HepG2 (cell line): Measurements from ENCODE around the gene IRF2. TPM values are rescaled to one million over a fixed set of nuclear protein-coding genes. Genes with fewer than 3 reads are reported as not detected.

ENCODE experiments used
- ARNT2 ChIP-seq: sonication (generic); formaldehyde crosslinking; IDR thresholded peaks from 2 replicates; pipeline ENCODE4 v1.8.0; 2022; ENCODE audit warnings: mild to moderate bottlenecking, low read depth, missing genetic modification reagents, moderate library complexity
- CHD2 ChIP-seq: IDR thresholded peaks from 2 replicates; pipeline ENCODE4 v1.6.1; 2011; ENCODE audit warnings: low read depth, low read length, improper control_type of control experiment
- HNRNPLL ChIP-seq: fragments of 200-400 bp; formaldehyde crosslinking; IDR thresholded peaks from 2 replicates; pipeline ENCODE4 v1.6.1; 2017; ENCODE audit warnings: mild to moderate bottlenecking, low read depth, low read length; ENCODE audit not compliant: poor library complexity, severe bottlenecking
- KAT8 ChIP-seq: IDR thresholded peaks from 2 replicates; pipeline ENCODE4 v1.6.1; 2016; ENCODE audit warnings: missing genetic modification reagents, missing compliant biosample characterization
- KDM5A ChIP-seq: fragments of 200-600 bp; sonication (generic); IDR thresholded peaks from 2 replicates; pipeline ENCODE4 v1.7.0; 2018; ENCODE audit warnings: antibody characterized with exemption, mild to moderate bottlenecking, low read length, borderline replicate concordance
- LCORL ChIP-seq, 2 experiments: fragments of 450-650 bp in 1 of 2; sonication (generic) in 1 of 2; formaldehyde crosslinking in 1 of 2; IDR thresholded peaks; 2 replicates each; pipeline versions ENCODE4 v1.5.0 to v1.6.1; 2017 to 2020; ENCODE audit warnings: antibody characterized with exemption in 1 of 2, missing genetic modification reagents in 1 of 2
- NR2F1 ChIP-seq, 2 experiments: fragments of 450-650 bp in 1 of 2; formaldehyde crosslinking in 1 of 2; IDR thresholded peaks; 2 replicates each; pipeline versions ENCODE4 v1.5.0 to v1.6.1; 2016 to 2020; ENCODE audit warnings: mild to moderate bottlenecking in 1 of 2, missing compliant biosample characterization in 1 of 2, missing genetic modification reagents in 1 of 2, moderate library complexity in 1 of 2
- PAWR ChIP-seq: sonication (generic); formaldehyde crosslinking; IDR thresholded peaks from 2 replicates; pipeline ENCODE4 v1.4.0; 2020; ENCODE audit warnings: missing genetic modification reagents, mild to moderate bottlenecking, borderline replicate concordance
- POLR2G ChIP-seq: fragments of 200-400 bp; formaldehyde crosslinking; IDR thresholded peaks from 2 replicates; pipeline ENCODE4 v1.6.1; 2018; ENCODE audit warnings: mild to moderate bottlenecking, low read depth, low read length, moderate library complexity
- RARA ChIP-seq: IDR thresholded peaks from 2 replicates; pipeline ENCODE4 v1.6.1; 2016; ENCODE audit warnings: missing genetic modification reagents, missing compliant biosample characterization
- TARDBP ChIP-seq: sonication (generic); formaldehyde crosslinking; IDR thresholded peaks from 2 replicates; pipeline ENCODE4 v1.8.0; 2022; ENCODE audit warnings: mild to moderate bottlenecking, missing genetic modification reagents
- TCF7L2 ChIP-seq: IDR thresholded peaks from 2 replicates; pipeline ENCODE4 v1.6.1; 2011; ENCODE audit warnings: mild to moderate bottlenecking, low read depth, low read length, moderate library complexity
- ZEB1 ChIP-seq: IDR thresholded peaks from 2 replicates; pipeline ENCODE4 v1.6.1; 2012; ENCODE audit warnings: mild to moderate bottlenecking, low read depth, inconsistent platforms; ENCODE audit not compliant: insufficient replicate concordance
- ZFP91 ChIP-seq: sonication (generic); formaldehyde crosslinking; IDR thresholded peaks from 2 replicates; pipeline ENCODE4 v1.9.0; 2022; ENCODE audit warnings: missing genetic modification reagents, mild to moderate bottlenecking, borderline replicate concordance
- ZFY ChIP-seq: sonication (generic); formaldehyde crosslinking; IDR thresholded peaks from 2 replicates; pipeline ENCODE4 v1.4.0; 2020; ENCODE audit warnings: missing genetic modification reagents
- ZMYM3 ChIP-seq: sonication (generic); formaldehyde crosslinking; IDR thresholded peaks from 2 replicates; pipeline ENCODE4 v1.5.1; 2020; ENCODE audit warnings: mild to moderate bottlenecking, missing genetic modification reagents
- ZNF354B ChIP-seq: sonication (generic); formaldehyde crosslinking; IDR thresholded peaks from 2 replicates; pipeline ENCODE4 v1.8.0; 2022; ENCODE audit warnings: mild to moderate bottlenecking, missing genetic modification reagents
- ZNF580 ChIP-seq: IDR thresholded peaks from 2 replicates; pipeline ENCODE4 v1.6.1; 2016; ENCODE audit warnings: low read depth, borderline replicate concordance
- polyA plus RNA-seq, 8 experiments: library from polyadenylated mRNA; depleted of rRNA in 3 of 8; stranded (reverse) in 7 of 8; unstranded in 1 of 8; fragments of >200 nt; fragmentation: Illumina TruSeq in 4 of 8; extraction: Trizol in 4 of 8; gene quantifications; 2 replicates each; pipeline versions ENCODE4 v1.2.1 to v1.2.3, GENCODE V29; 2011 to 2016; ENCODE audit warnings: low read depth in 4 of 8, missing spikeins in 1 of 8, mixed read lengths in 1 of 8; ENCODE audit not compliant: insufficient read depth in 1 of 8
- total RNA-seq, 5 experiments: library from RNA; depleted of rRNA; stranded (reverse); fragments of >200 nt; fragmentation: Illumina TruSeq; extraction: Trizol; gene quantifications; 2 replicates each; pipeline ENCODE4 v1.2.3, GENCODE V29; 2016; ENCODE audit warnings: low read depth in 1 of 5
- TF ChIP-seq, protein P1 (sequence below): sonication (generic); formaldehyde crosslinking; IDR thresholded peaks from 2 replicates; pipeline ENCODE4 v1.5.0; 2020; ENCODE audit warnings: mild to moderate bottlenecking, missing genetic modification reagents, borderline replicate concordance
- TF ChIP-seq, protein P2 (sequence below), 2 experiments: sonication (generic) in 1 of 2; formaldehyde crosslinking in 1 of 2; IDR thresholded peaks; 2 replicates each; pipeline versions ENCODE4 v1.4.0 to v1.6.1; 2016 to 2020; ENCODE audit warnings: borderline replicate concordance in 1 of 2, low read depth in 1 of 2, mild to moderate bottlenecking in 1 of 2, missing genetic modification reagents in 1 of 2

The IRF2 gene
- total and polyA plus RNA-seq, 2 of the 13 experiments (the other 11 are each of a cell fraction or from before 2014, with no cell fraction given): 15.5 to 28.8 TPM

DNA sequence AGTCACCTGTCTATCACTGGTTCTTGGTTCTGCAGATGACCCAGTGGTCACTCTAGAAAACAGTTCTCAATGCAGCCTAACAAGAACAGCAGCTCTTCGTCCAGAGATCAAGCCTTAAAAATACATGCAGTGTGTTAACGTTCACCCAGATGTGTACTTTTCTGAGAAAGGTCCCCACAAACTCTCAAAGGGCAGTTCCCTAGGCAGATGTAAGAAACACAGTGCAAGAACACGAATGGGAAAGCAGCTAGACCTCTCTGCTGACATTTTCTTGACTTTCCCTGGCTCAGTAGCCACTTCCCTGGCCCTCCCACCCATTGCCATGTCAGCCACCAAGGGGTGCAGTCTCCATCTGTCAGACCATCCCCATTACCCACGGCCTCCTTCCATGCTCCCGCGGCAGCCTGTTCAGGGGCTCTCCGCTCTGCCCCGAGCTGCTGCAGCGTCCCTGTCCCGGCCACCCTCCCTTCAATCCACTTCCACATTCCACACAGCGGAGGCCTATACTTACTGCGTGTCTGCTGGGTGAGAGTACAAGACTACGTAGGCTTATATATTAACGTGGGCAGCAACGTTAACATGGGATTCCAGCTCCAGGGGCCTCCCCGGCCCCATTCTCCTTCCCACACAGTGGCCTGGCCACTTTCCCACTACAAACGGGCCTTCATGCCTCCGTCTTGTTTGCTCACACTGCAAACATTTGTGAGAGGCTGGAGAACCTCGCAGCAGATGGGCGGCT lies 34.3 kb downstream of the IRF2 start (continued):
- no peak for TF ChIP-seq KAT8 (CRISPR knock-in tag)
- TF ChIP-seq ZFY (CRISPR knock-in tag): peak; percentile 69
- no peak for TF ChIP-seq ZNF580 (CRISPR knock-in tag)
- no peak for TF ChIP-seq ZNF354B
- TF ChIP-seq ZEB1: no peak
- TF ChIP-seq ARNT2 (CRISPR knock-in tag): peak; percentile 51; the same call in 1 of the 2 replicates
- TF ChIP-seq ZFP91 (CRISPR knock-in tag): peak; percentile 59; the same call in 1 of the 2 replicates
- TF ChIP-seq, protein P1, sequence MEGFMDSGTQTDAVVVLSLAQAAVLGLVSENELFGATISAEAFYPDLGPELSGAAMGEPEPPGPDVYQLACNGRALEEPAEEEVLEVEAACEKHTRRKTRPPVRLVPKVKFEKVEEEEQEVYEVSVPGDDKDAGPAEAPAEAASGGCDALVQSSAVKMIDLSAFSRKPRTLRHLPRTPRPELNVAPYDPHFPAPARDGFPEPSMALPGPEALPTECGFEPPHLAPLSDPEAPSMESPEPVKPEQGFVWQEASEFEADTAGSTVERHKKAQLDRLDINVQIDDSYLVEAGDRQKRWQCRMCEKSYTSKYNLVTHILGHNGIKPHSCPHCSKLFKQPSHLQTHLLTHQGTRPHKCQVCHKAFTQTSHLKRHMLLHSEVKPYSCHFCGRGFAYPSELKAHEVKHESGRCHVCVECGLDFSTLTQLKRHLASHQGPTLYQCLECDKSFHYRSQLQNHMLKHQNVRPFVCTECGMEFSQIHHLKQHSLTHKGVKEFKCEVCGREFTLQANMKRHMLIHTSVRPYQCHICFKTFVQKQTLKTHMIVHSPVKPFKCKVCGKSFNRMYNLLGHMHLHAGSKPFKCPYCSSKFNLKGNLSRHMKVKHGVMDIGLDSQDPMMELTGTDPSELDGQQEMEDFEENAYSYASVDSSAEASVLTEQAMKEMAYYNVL (CRISPR knock-in tag): no peak
- no peak for TF ChIP-seq CHD2
- TF ChIP-seq PAWR (CRISPR knock-in tag): no peak
- TF ChIP-seq NR2F1 (CRISPR knock-in tag; IDR thresholded peaks at IDR 0.05): peak in 1 of 2 experiments; percentile 32; a peak in 1 of 4 replicates
- TF ChIP-seq, protein P2, sequence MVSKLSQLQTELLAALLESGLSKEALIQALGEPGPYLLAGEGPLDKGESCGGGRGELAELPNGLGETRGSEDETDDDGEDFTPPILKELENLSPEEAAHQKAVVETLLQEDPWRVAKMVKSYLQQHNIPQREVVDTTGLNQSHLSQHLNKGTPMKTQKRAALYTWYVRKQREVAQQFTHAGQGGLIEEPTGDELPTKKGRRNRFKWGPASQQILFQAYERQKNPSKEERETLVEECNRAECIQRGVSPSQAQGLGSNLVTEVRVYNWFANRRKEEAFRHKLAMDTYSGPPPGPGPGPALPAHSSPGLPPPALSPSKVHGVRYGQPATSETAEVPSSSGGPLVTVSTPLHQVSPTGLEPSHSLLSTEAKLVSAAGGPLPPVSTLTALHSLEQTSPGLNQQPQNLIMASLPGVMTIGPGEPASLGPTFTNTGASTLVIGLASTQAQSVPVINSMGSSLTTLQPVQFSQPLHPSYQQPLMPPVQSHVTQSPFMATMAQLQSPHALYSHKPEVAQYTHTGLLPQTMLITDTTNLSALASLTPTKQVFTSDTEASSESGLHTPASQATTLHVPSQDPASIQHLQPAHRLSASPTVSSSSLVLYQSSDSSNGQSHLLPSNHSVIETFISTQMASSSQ (IDR thresholded peaks at IDR 0.05; ENCODE audit: low read depth): no peak; the same call in 1 of the 2 replicates
- TF ChIP-seq, protein P2 (CRISPR knock-in tag; IDR thresholded peaks at IDR 0.05; ENCODE audit: borderline replicate concordance): peak; percentile 66; the same call in 1 of the 2 replicates
- no peak for TF ChIP-seq LCORL (IDR thresholded peaks at IDR 0.05)
- peak; percentile 73 for TF ChIP-seq LCORL (CRISPR knock-in tag; IDR thresholded peaks at IDR 0.05)
- no peak for TF ChIP-seq TARDBP (CRISPR knock-in tag)
- peak; percentile 60; the same call in 1 of the 2 replicates for TF ChIP-seq RARA (CRISPR knock-in tag)
- TF ChIP-seq ZMYM3: 0 out of 2 replicates have a peak, but pooled peaks have one; percentile 20
- TF ChIP-seq POLR2G: peak; percentile 51; the same call in 1 of the 2 replicates
- no peak for TF ChIP-seq TCF7L2
- no peak for TF ChIP-seq KDM5A
- peak; percentile 64 for TF ChIP-seq HNRNPLL
